Cardiac muscle cell (in vitro differentiated cells and primary cell): ENCODE results near the gene C6orf15. TPM values are rescaled to one million over a fixed set of nuclear protein-coding genes. Genes with fewer than 3 reads are reported as not detected.

ENCODE experiments used
- DNase-seq, 2 donors: peaks; one replicate each; pipeline versions ENCODE4 v3.0.0 to v3.0.0-alpha.2; 2010 to 2017; ENCODE audit warnings: low read depth in 1 of 2, low spot score in 1 of 2
- H3K27ac ChIP-seq: fragments of 200-600 bp; sonication (generic); 2 replicates; pipeline ENCODE4 v1.5.1; 2016
- H3K27me3 ChIP-seq: fragments of 200-600 bp; sonication (generic); 2 replicates; pipeline ENCODE4 v1.6.0; 2016; ENCODE audit warnings: control low read depth
- H3K36me3 ChIP-seq: fragments of 200-600 bp; sonication (generic); 2 replicates; pipeline ENCODE4 v1.5.1; 2016; ENCODE audit warnings: control low read depth
- H3K4me1 ChIP-seq: fragments of 200-600 bp; sonication (generic); 2 replicates; pipeline ENCODE4 v1.8.1; 2017; ENCODE audit warnings: low read depth, mild to moderate bottlenecking, mixed run types
- H3K4me3 ChIP-seq: fragments of 200-600 bp; sonication (generic); 2 replicates; pipeline ENCODE4 v1.5.1; 2016; ENCODE audit warnings: mild to moderate bottlenecking
- H3K9me3 ChIP-seq: fragments of 200-600 bp; sonication (generic); 2 replicates; pipeline ENCODE4 v1.5.1; 2017; ENCODE audit warnings: low read depth, mild to moderate bottlenecking, control low read depth
- polyA plus RNA-seq: library from polyadenylated mRNA; unstranded; fragments of >200 nt; fragmentation: Nextera tagmentation; extraction: Ambion mirVana; gene quantifications from 2 replicates; pipeline ENCODE4 v1.2.1, GENCODE V29; 2016
- total RNA-seq: library from RNA; depleted of rRNA; stranded (reverse); fragments of >200 nt; gene quantifications from 2 replicates; pipeline ENCODE4 v1.2.3, GENCODE V29; 2016
- TF ChIP-seq, protein P1 (sequence below): IDR thresholded peaks from 2 replicates; pipeline ENCODE4 v1.5.1; 2012; ENCODE audit warnings: low read depth, mild to moderate bottlenecking, low read length

The C6orf15 gene
- total and polyA plus RNA-seq, 2 experiments from 2014 or later: not detected

DNA sequence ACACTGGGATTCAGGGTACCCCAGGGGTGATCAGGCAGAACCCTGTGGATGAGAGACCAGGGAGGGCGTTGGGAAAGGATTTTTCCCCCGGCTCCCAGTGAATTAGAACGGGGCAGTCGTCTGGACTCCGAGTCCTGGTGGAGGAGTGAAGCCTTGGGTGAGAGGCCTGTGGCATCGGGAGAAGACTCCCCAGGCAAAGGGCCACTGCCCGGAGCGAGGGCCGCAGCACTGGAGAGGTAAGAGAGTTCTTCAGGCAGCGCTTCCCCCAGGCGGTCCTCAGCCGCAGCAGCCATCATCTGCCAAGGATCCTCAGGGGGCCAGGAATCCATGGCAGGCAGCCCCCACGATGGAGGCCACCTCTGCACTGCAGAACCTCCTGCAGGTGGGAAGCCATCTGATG lies 663 bp downstream of the C6orf15 start:
- no peak for DNase-seq
- TF ChIP-seq, protein P1, sequence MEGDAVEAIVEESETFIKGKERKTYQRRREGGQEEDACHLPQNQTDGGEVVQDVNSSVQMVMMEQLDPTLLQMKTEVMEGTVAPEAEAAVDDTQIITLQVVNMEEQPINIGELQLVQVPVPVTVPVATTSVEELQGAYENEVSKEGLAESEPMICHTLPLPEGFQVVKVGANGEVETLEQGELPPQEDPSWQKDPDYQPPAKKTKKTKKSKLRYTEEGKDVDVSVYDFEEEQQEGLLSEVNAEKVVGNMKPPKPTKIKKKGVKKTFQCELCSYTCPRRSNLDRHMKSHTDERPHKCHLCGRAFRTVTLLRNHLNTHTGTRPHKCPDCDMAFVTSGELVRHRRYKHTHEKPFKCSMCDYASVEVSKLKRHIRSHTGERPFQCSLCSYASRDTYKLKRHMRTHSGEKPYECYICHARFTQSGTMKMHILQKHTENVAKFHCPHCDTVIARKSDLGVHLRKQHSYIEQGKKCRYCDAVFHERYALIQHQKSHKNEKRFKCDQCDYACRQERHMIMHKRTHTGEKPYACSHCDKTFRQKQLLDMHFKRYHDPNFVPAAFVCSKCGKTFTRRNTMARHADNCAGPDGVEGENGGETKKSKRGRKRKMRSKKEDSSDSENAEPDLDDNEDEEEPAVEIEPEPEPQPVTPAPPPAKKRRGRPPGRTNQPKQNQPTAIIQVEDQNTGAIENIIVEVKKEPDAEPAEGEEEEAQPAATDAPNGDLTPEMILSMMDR: no peak
- Histone ChIP-seq H3K36me3 (no peaks in the 10 kb centered on the region), H3K9me3 (no peaks in the 10 kb centered on the region), H3K27me3 (peaks cover 4% of the 10 kb centered on the region), H3K4me3 (no peak overlapping the region), H3K4me1 (no peaks in the 10 kb centered on the region), H3K27ac (no peak overlapping the region)

DNA sequence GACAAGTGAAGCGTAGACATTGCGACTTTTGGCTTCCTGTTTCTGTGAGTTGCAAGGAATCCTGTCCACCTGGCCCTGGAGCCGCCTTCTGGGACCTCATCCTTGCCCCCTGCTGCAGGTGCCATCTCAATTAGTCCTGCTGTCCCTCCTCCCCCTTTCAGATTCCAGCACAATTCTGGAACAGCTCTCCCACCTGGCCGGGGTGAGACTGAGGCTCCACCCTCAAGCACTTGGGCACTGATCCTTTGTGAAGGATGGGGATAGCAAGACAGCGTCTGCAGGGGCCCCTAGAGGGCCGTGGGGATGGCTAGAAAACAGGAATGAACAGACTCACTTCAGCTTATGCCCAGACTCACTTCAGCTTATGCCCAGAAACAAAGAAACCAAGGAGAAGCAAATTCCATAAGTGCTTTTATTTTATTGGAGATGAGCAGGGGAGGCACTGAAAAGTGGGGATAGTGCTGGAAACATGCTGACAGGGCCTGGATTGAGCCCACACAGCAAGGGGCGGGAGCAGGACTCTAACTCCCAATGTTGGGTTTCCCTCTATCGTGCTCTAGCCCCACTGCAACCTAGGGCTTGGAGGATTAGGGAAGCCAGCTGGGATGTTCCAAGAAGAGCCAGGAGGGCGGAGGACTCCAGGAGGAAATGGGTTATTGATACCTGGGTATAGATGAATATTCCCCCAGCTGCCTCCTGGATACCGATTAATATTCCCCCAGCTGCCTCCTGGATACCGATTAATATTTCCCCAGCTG lies 1.4 kb downstream of the C6orf15 start:
- peaks cover 4% of the 10 kb centered on the region for H3K27me3 ChIP-seq
- H3K9me3 ChIP-seq: no peaks in the 10 kb centered on the region

DNA sequence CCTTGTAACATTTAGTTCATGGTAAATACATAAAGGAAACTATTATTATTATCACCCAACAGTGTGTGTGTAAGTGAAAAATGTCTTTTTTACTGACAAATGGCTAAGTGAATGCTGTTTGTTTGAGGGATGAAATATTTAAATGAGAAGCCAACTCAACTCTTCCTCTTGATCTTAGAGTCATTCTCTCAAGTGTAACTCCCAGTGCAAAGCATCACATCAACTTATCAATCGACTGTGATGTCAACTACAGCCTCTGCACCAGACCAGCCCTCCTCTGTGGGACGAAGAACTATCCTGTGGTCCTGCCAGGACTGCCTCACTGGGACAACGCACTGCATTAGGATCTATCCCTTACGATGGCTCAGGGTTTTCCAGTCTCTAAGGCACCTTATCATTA lies 5.3 kb downstream of the C6orf15 start:
- H3K4me3 ChIP-seq: no peak overlapping the region
- peaks cover 4% of the 10 kb centered on the region for H3K27me3 ChIP-seq
- no peaks in the 10 kb centered on the region for H3K4me1 ChIP-seq
- no peaks in the 10 kb centered on the region for H3K36me3 ChIP-seq
- no peak overlapping the region for H3K27ac ChIP-seq
- TF ChIP-seq, protein P1: no peak
- H3K9me3 ChIP-seq: no peaks in the 10 kb centered on the region
- no peak for DNase-seq

More for the DNA sequence above, 1.4 kb downstream of the C6orf15 start:
- Histone ChIP-seq H3K36me3 (no peaks in the 10 kb centered on the region), H3K27ac (no peak overlapping the region), H3K4me1 (no peaks in the 10 kb centered on the region), H3K4me3 (no peak overlapping the region)
- no peak for DNase-seq
- TF ChIP-seq, protein P1: no peak

DNA sequence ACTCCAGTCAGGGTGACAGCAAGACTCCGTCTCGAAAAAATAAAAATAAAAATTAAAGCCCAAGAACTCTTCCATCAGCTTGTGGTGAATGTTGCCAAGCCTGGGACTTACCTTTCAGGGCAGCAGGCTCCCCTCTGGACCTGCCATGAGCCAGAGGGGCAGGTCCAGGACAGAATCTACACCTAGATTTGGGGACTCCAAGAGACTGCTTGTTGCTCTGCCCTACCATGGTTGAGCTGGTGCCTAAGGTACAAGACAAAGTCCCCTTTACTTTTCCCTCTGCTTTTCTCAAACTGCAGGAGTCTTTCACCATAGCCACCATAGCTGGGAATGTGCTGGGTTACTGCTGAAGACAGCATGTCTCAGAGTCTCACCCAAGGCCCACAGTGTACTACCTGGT lies 9.2 kb downstream of the C6orf15 start:
- no peaks in the 10 kb centered on the region for H3K9me3 ChIP-seq
- no peaks in the 10 kb centered on the region for H3K4me1 ChIP-seq
- no peak for DNase-seq
- TF ChIP-seq, protein P1: no peak
- no peak overlapping the region for H3K27ac ChIP-seq
- no peaks in the 10 kb centered on the region for H3K36me3 ChIP-seq
- H3K4me3 ChIP-seq: no peak overlapping the region
- H3K27me3 ChIP-seq: no peaks in the 10 kb centered on the region

DNA sequence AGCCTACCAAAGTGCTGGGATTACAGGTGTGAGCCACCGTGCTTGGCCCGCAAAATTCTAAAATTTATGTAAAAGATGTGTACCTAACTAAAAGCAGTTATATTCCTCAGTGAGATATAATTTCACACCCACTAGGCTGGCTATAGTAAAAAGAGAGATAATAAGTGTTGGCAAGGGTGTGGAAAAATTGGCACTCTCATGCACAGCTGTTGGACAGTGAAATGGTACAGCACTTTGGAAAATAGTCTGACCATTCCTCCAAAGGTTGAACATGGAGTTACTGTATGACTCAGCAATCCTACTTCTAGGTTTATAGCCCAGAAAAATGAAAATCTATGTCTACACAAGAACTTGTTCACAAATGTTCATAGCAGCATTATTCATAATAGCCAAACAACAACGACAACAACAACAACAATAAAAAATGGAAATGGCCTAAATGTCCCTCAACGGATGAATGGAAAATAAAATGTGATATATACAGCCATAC lies 13.9 kb downstream of the C6orf15 start:
- no peaks in the 10 kb centered on the region for H3K36me3 ChIP-seq
- H3K4me1 ChIP-seq: no peaks in the 10 kb centered on the region
- no peak overlapping the region for H3K4me3 ChIP-seq
- DNase-seq: no peak
- TF ChIP-seq, protein P1: no peak
- H3K27me3 ChIP-seq: no peaks in the 10 kb centered on the region
- no peaks in the 10 kb centered on the region for H3K9me3 ChIP-seq
- H3K27ac ChIP-seq: no peak overlapping the region
